IMR-90 (cell line): ENCODE data around the gene EMX2. TPM values are rescaled to one million over a fixed set of nuclear protein-coding genes. Genes with fewer than 3 reads are reported as not detected.

Experiments
- ATAC-seq: fragments of 200-7000 bp; cut with Tn5 transposase; 2 replicates; pipeline ENCODE4 v1.9.1; 2020; ENCODE audit warnings: low read depth, mild to moderate bottlenecking, moderate library complexity
- BruUV-seq: library from RNA; stranded (reverse); fragments of 400-500 nt; replicated peaks from 2 replicates; lab custom pipeline; 2021; lab: Mats Ljungman, UMichigan
- CTCF ChIA-PET: fragments of 300-600 bp; formaldehyde crosslinking; extraction: SDS; loops from one replicate; lab custom pipeline; 2021; ENCODE audit warnings: antibody characterized with exemption; lab: Yijun Ruan, JAX
- POLR2A ChIA-PET: fragments of 300-600 bp; sonication (Branson Sonifier 250); formaldehyde crosslinking; loops from one replicate; lab custom pipeline; 2022; ENCODE audit warnings: antibody characterized with exemption; ENCODE audit not compliant: unreplicated experiment; lab: Charles Lee
- DNase-seq: peaks from one replicate; pipeline ENCODE4 v3.0.0; 2013
- H2AFZ ChIP-seq: replicated peaks from 2 replicates; pipeline ENCODE3; 2013; ENCODE audit warnings: low read length, mild to moderate bottlenecking; ENCODE audit not compliant: poor library complexity
- H2AK5ac ChIP-seq: 2 replicates; pipeline ENCODE4 v1.6.1; 2013; ENCODE audit warnings: low read depth, low read length, inconsistent platforms
- H2AK9ac ChIP-seq: replicated peaks from 2 replicates; pipeline ENCODE3; 2013; ENCODE audit warnings: mild to moderate bottlenecking, low read depth, low read length, moderate library complexity; ENCODE audit not compliant: poor library complexity
- H2BK120ac ChIP-seq: 2 replicates; pipeline ENCODE4 v1.6.1; 2013; ENCODE audit warnings: low read depth, low read length, inconsistent platforms
- H2BK15ac ChIP-seq: 3 replicates; pipeline ENCODE4 v1.6.1; 2013; ENCODE audit warnings: low read depth, low read length, inconsistent platforms
- H2BK20ac ChIP-seq: 2 replicates; pipeline ENCODE4 v1.6.1; 2013; ENCODE audit warnings: low read depth, mild to moderate bottlenecking, inconsistent platforms, low read length, moderate library complexity
- H2BK5ac ChIP-seq: 2 replicates; pipeline ENCODE4 v1.6.1; 2013; ENCODE audit warnings: mild to moderate bottlenecking, low read depth, low read length, inconsistent platforms; ENCODE audit not compliant: poor library complexity, severe bottlenecking
- H3K14ac ChIP-seq: replicated peaks from 2 replicates; pipeline ENCODE4 v1.6.1; 2013; ENCODE audit warnings: low read depth, low read length, inconsistent platforms
- H3K18ac ChIP-seq: 2 replicates; pipeline ENCODE4 v1.6.1; 2013; ENCODE audit warnings: low read depth, low read length, control low read depth
- H3K23ac ChIP-seq: 2 replicates; pipeline ENCODE4 v1.6.1; 2013; ENCODE audit warnings: low read depth, low read length, inconsistent platforms
- H3K27ac ChIP-seq: 2 replicates; pipeline ENCODE4 v1.5.1; 2013; ENCODE audit warnings: mild to moderate bottlenecking, control low read depth, low read length; ENCODE audit not compliant: insufficient read depth
- H3K27me3 ChIP-seq: 2 replicates; pipeline ENCODE4 v1.6.1; 2013; ENCODE audit warnings: low read length; ENCODE audit not compliant: control insufficient read depth, insufficient read depth
- H3K36me3 ChIP-seq: 2 replicates; pipeline ENCODE4 v1.6.1; 2013; ENCODE audit warnings: low read length, mixed read lengths; ENCODE audit not compliant: control insufficient read depth, insufficient read depth
- H3K4ac ChIP-seq: 2 replicates; pipeline ENCODE4 v1.6.1; 2013; ENCODE audit warnings: low read depth, low read length, inconsistent platforms
- H3K4me1 ChIP-seq: 2 replicates; pipeline ENCODE4 v1.6.1; 2013; ENCODE audit warnings: low read length, mixed read lengths; ENCODE audit not compliant: control insufficient read depth, insufficient read depth
- H3K4me2 ChIP-seq: 2 replicates; pipeline ENCODE4 v1.6.1; 2013; ENCODE audit warnings: low read depth, mild to moderate bottlenecking, control low read depth, low read length, moderate library complexity
- H3K4me3 ChIP-seq: 2 replicates; pipeline ENCODE4 v1.5.1; 2013; ENCODE audit warnings: low read depth, mild to moderate bottlenecking, control low read depth, low read length, moderate library complexity; ENCODE audit not compliant: insufficient read depth
- H3K56ac ChIP-seq: 2 replicates; pipeline ENCODE4 v1.6.1; 2013; ENCODE audit warnings: low read length, inconsistent platforms; ENCODE audit not compliant: insufficient read depth; ENCODE audit errors: extremely low read depth
- H3K79me1 ChIP-seq, 2 experiments: 2 replicates each; pipeline ENCODE4 v1.6.1; 2013; ENCODE audit warnings: low read length in 2 of 2, inconsistent platforms in 1 of 2, low read depth in 1 of 2
- H3K9ac ChIP-seq: 2 replicates; pipeline ENCODE4 v1.6.1; 2013; ENCODE audit warnings: low read depth, low read length, control low read depth
- H3K9me1 ChIP-seq: 2 replicates; pipeline ENCODE4 v1.6.1; 2013; ENCODE audit warnings: low read length, inconsistent platforms; ENCODE audit not compliant: insufficient read depth
- H3K9me3 ChIP-seq: 2 replicates; pipeline ENCODE4 v1.6.1; 2013; ENCODE audit warnings: low read length; ENCODE audit not compliant: control insufficient read depth, insufficient read depth
- H4K20me1 ChIP-seq: 2 replicates; pipeline ENCODE4 v1.6.1; 2013; ENCODE audit warnings: low read length, inconsistent platforms; ENCODE audit not compliant: insufficient read depth
- H4K5ac ChIP-seq: 2 replicates; pipeline ENCODE4 v1.6.1; 2013; ENCODE audit warnings: mild to moderate bottlenecking, low read depth, low read length, control low read depth
- H4K8ac ChIP-seq, 2 experiments: 2 replicates each; pipeline ENCODE4 v1.6.1; 2013; ENCODE audit warnings: low read depth in 2 of 2, low read length in 2 of 2, control low read depth in 1 of 2, inconsistent platforms in 1 of 2
- H4K91ac ChIP-seq: 2 replicates; pipeline ENCODE4 v1.6.1; 2013; ENCODE audit warnings: low read depth, low read length, inconsistent platforms; ENCODE audit not compliant: insufficient read depth
- BHLHE40 ChIP-seq: fragments of 150-350 bp; IDR thresholded peaks from 2 replicates; pipeline ENCODE4 v1.6.1; 2016; ENCODE audit warnings: mild to moderate bottlenecking, low read depth, low read length
- CEBPB ChIP-seq: IDR thresholded peaks from 2 replicates; pipeline ENCODE4 v1.6.1; 2012; ENCODE audit warnings: low read depth, low read length, improper control_type of control experiment
- FOS ChIP-seq: fragments of 150-350 bp; IDR thresholded peaks from 2 replicates; pipeline ENCODE4 v1.6.1; 2016; ENCODE audit warnings: low read depth, low read length
- MAFK ChIP-seq: IDR thresholded peaks from 2 replicates; pipeline ENCODE4 v1.6.1; 2012; ENCODE audit warnings: low read depth, low read length, improper control_type of control experiment
- MAZ ChIP-seq: IDR thresholded peaks from 2 replicates; pipeline ENCODE4 v1.6.1; 2012; ENCODE audit warnings: low read depth, mild to moderate bottlenecking, low read length, improper control_type of control experiment, moderate library complexity, borderline replicate concordance
- MXI1 ChIP-seq: IDR thresholded peaks from 2 replicates; pipeline ENCODE4 v1.6.1; 2012; ENCODE audit warnings: low read depth, mild to moderate bottlenecking, low read length, moderate library complexity, borderline replicate concordance
- NFE2L2 ChIP-seq: fragments of 150-350 bp; IDR thresholded peaks from 2 replicates; pipeline ENCODE4 v1.6.1; 2016; ENCODE audit warnings: low read depth, mild to moderate bottlenecking, low read length
- POLR2A ChIP-seq: IDR thresholded peaks from 2 replicates; pipeline ENCODE4 v1.6.1; 2012; ENCODE audit warnings: mild to moderate bottlenecking, low read depth, low read length
- RAD21 ChIP-seq: IDR thresholded peaks from 2 replicates; pipeline ENCODE4 v1.6.1; 2012; ENCODE audit warnings: low read length, improper control_type of control experiment
- RCOR1 ChIP-seq: IDR thresholded peaks from 2 replicates; pipeline ENCODE4 v1.6.1; 2012; ENCODE audit warnings: mild to moderate bottlenecking, low read length, improper control_type of control experiment; ENCODE audit not compliant: insufficient replicate concordance
- SMC3 ChIP-seq: fragments of 150-350 bp; IDR thresholded peaks from 2 replicates; pipeline ENCODE4 v1.6.1; 2016; ENCODE audit warnings: low read depth, mild to moderate bottlenecking, antibody characterized with exemption, low read length, moderate library complexity
- WGBS, 2 experiments: methylation state at CpG; one replicate each; pipeline versions ENCODE4 v1.1.5 to v1.1.7; 2013; ENCODE audit warnings: missing lambda C conversion rate in 2 of 2; ENCODE audit not compliant: insufficient read length in 1 of 2; ENCODE audit errors: extremely low coverage in 2 of 2; 5-methylcytosine and 5-hydroxymethylcytosine counted together
- dilution Hi-C: fragments of 300-500 bp; cut with HindIII; formaldehyde crosslinking; loops from one replicate; pipeline ENCODE4 v1.14.3; 2018; ENCODE audit warnings: low sequenced_read_pairs; ENCODE audit not compliant: unreplicated experiment
- in situ Hi-C: fragments of 300-500 bp; cut with MboI; formaldehyde crosslinking; loops from 3 replicates; pipeline ENCODE4 v1.14.3; 2019; ENCODE audit warnings: low sequenced_read_pairs, inconsistent platforms, mixed read lengths
- intact Hi-C: fragments of 100-400 bp; cut with micrococcal nuclease; formaldehyde crosslinking; loops from 2 replicates; pipeline ENCODE4 v1.10.0; 2022
- polyA plus RNA-seq, 3 experiments: library from polyadenylated mRNA; depleted of rRNA; stranded (reverse); fragments of >200 nt; gene quantifications; 2 replicates each; pipeline ENCODE4 v1.2.3, GENCODE V29; 2012; ENCODE audit warnings: low replicate concordance in 1 of 3
- total RNA-seq: library from RNA; depleted of rRNA; stranded (reverse); fragments of >200 nt; gene quantifications from 2 replicates; pipeline ENCODE4 v1.2.3, GENCODE V29; 2012
- TF ChIP-seq, protein P1 (sequence below): fragments of 150-350 bp; IDR thresholded peaks from 2 replicates; pipeline ENCODE4 v1.6.1; 2016; ENCODE audit warnings: low read depth, mild to moderate bottlenecking, low read length, moderate library complexity, borderline replicate concordance
- TF ChIP-seq, protein P2 (sequence below): fragments of 150-350 bp; IDR thresholded peaks from 2 replicates; pipeline ENCODE4 v1.6.1; 2017; ENCODE audit warnings: mild to moderate bottlenecking, antibody characterized with exemption, low read length, low read depth
- TF ChIP-seq, protein P3 (sequence below): conservative IDR thresholded peaks from 2 replicates; pipeline ENCODE4 v1.5.1; 2012; ENCODE audit warnings: mild to moderate bottlenecking, low read depth, low read length, improper control_type of control experiment

The EMX2 gene
- total and polyA plus RNA-seq, 2 of the 4 experiments (the other 2 are of a cell fraction), result not detected

DNA sequence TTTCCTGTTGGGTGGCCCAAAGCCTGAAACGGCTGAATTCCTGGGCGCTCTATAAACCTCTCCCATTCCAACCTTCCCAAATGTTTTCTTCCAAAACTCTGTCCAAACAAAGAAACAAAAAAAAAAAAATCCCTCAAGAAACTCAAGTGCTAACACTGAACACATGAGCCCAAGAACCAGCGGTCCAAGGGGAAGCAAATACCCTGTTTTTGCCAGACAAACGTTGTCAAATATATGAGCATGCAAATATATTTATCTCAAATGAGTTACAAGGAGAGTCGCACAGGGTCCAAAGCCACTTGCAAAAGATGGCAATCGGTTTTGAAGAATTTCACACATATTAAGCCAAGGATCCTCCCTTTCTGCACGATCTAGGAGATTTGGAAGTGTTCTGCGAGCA lies 23.3 kb upstream of the EMX2 start:
- POLR2A ChIA-PET, result no interaction called here
- Histone ChIP-seq H3K9me1 (no peaks in the 10 kb centered on the region), H3K36me3 (no peaks in the 10 kb centered on the region), H2BK5ac (no peak overlapping the region), H3K23ac (no peak overlapping the region), H3K27me3 (no peaks in the 10 kb centered on the region), H3K4ac (no peak overlapping the region), H3K18ac (no peak overlapping the region), H4K20me1 (no peaks in the 10 kb centered on the region), H3K4me2 (no peak overlapping the region), H3K27ac (no peak overlapping the region), H3K79me1 (no peaks in the 10 kb centered on the region), H3K9ac (no peak overlapping the region), H2BK120ac (no peak overlapping the region), H3K4me1 (no peaks in the 10 kb centered on the region), H3K4me3 (no peak overlapping the region), H4K5ac (no peak overlapping the region), H2AK5ac (no peak overlapping the region), H2BK20ac (no peak overlapping the region), H4K91ac (no peak overlapping the region), H3K14ac (no peak overlapping the region), H3K56ac (no peak overlapping the region), H2AFZ (no peak overlapping the region), H3K9me3 (no peaks in the 10 kb centered on the region), H2BK15ac (no peak overlapping the region), H4K8ac (no peak overlapping the region), H2AK9ac (no peak overlapping the region)
- DNase-seq (no peak), ATAC-seq (no peak)
- TF ChIP-seq, protein P1, sequence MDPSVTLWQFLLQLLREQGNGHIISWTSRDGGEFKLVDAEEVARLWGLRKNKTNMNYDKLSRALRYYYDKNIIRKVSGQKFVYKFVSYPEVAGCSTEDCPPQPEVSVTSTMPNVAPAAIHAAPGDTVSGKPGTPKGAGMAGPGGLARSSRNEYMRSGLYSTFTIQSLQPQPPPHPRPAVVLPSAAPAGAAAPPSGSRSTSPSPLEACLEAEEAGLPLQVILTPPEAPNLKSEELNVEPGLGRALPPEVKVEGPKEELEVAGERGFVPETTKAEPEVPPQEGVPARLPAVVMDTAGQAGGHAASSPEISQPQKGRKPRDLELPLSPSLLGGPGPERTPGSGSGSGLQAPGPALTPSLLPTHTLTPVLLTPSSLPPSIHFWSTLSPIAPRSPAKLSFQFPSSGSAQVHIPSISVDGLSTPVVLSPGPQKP, result no peak
- TF ChIP-seq RAD21 (no peak), MAFK (no peak), FOS (no peak), NFE2L2 (no peak), RCOR1 (no peak), POLR2A (no peak), MXI1 (no peak), BHLHE40 (no peak), MAZ (no peak), SMC3 (no peak), CEBPB (no peak)
- TF ChIP-seq, protein P2, sequence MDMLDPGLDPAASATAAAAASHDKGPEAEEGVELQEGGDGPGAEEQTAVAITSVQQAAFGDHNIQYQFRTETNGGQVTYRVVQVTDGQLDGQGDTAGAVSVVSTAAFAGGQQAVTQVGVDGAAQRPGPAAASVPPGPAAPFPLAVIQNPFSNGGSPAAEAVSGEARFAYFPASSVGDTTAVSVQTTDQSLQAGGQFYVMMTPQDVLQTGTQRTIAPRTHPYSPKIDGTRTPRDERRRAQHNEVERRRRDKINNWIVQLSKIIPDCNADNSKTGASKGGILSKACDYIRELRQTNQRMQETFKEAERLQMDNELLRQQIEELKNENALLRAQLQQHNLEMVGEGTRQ, result no peak
- TF ChIP-seq, protein P3, sequence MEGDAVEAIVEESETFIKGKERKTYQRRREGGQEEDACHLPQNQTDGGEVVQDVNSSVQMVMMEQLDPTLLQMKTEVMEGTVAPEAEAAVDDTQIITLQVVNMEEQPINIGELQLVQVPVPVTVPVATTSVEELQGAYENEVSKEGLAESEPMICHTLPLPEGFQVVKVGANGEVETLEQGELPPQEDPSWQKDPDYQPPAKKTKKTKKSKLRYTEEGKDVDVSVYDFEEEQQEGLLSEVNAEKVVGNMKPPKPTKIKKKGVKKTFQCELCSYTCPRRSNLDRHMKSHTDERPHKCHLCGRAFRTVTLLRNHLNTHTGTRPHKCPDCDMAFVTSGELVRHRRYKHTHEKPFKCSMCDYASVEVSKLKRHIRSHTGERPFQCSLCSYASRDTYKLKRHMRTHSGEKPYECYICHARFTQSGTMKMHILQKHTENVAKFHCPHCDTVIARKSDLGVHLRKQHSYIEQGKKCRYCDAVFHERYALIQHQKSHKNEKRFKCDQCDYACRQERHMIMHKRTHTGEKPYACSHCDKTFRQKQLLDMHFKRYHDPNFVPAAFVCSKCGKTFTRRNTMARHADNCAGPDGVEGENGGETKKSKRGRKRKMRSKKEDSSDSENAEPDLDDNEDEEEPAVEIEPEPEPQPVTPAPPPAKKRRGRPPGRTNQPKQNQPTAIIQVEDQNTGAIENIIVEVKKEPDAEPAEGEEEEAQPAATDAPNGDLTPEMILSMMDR, result no peak
- BruUV-seq, result no TSS peak
- CTCF ChIA-PET, result no interaction called here
- dilution Hi-C loops (no loop called here), in situ Hi-C loops (no loop called here), intact Hi-C loops (no loop called here)
- 40% methylated on average over 2 of the region's 8 CpGs; no CpG with 5 or more reads in 1 of the 2 experiments for WGBS, 2 experiments
